HepG2 (cell line): ENCODE results near the gene PCYT2. TPM values are rescaled to one million over a fixed set of nuclear protein-coding genes. Genes with fewer than 3 reads are reported as not detected.

Source experiments
- AHR ChIP-seq: IDR thresholded peaks from 2 replicates; pipeline ENCODE4 v1.6.1; 2018; ENCODE audit warnings: missing genetic modification reagents, missing compliant biosample characterization
- CAMTA2 ChIP-seq: sonication (generic); formaldehyde crosslinking; IDR thresholded peaks from 2 replicates; pipeline ENCODE4 v1.4.0; 2020; ENCODE audit warnings: mild to moderate bottlenecking, missing genetic modification reagents, borderline replicate concordance
- EEA1 ChIP-seq: sonication (generic); formaldehyde crosslinking; IDR thresholded peaks from 2 replicates; pipeline ENCODE4 v1.5.1; 2020; ENCODE audit warnings: mild to moderate bottlenecking, missing genetic modification reagents, borderline replicate concordance
- ETV6 ChIP-seq: sonication (generic); formaldehyde crosslinking; conservative IDR thresholded peaks from 2 replicates; pipeline ENCODE4 v1.4.0; 2020; ENCODE audit warnings: missing genetic modification reagents
- ISX ChIP-seq: sonication (generic); formaldehyde crosslinking; conservative IDR thresholded peaks from 2 replicates; pipeline ENCODE4 v1.5.0; 2020; ENCODE audit warnings: missing genetic modification reagents
- MAZ ChIP-seq, 2 experiments: sonication (generic) in 1 of 2; formaldehyde crosslinking in 1 of 2; IDR thresholded peaks; 2 replicates each; pipeline versions ENCODE4 v1.5.0 to v1.6.1; 2012 to 2020; ENCODE audit warnings: low read depth in 2 of 2, mild to moderate bottlenecking in 2 of 2, borderline replicate concordance in 1 of 2, improper control_type of control experiment in 1 of 2, low read length in 1 of 2, missing genetic modification reagents in 1 of 2, moderate library complexity in 1 of 2
- MIER3 ChIP-seq: IDR thresholded peaks from 2 replicates; pipeline ENCODE4 v1.6.1; 2016; ENCODE audit warnings: missing compliant biosample characterization, borderline replicate concordance
- MZF1 ChIP-seq: sonication (generic); formaldehyde crosslinking; IDR thresholded peaks from 2 replicates; pipeline ENCODE4 v1.8.1; 2023; ENCODE audit warnings: mild to moderate bottlenecking, missing genetic modification reagents, borderline replicate concordance
- NR3C1 ChIP-seq: sonication (generic); formaldehyde crosslinking; IDR thresholded peaks from 2 replicates; pipeline ENCODE4 v1.4.0; 2020; ENCODE audit warnings: missing genetic modification reagents
- POGK ChIP-seq: sonication (generic); formaldehyde crosslinking; conservative IDR thresholded peaks from 2 replicates; pipeline ENCODE4 v1.8.0; 2022; ENCODE audit warnings: mild to moderate bottlenecking, moderate library complexity, missing genetic modification reagents
- SOX6 ChIP-seq, 2 experiments: fragments of 450-650 bp in 1 of 2; sonication (generic) in 1 of 2; formaldehyde crosslinking in 1 of 2; IDR thresholded peaks; 2 replicates each; pipeline versions ENCODE4 v1.4.0 to v1.6.1; 2017 to 2020; ENCODE audit warnings: antibody characterized with exemption in 1 of 2, mild to moderate bottlenecking in 1 of 2, missing genetic modification reagents in 1 of 2
- TBX3 ChIP-seq: fragments of 450-650 bp; IDR thresholded peaks from 2 replicates; pipeline ENCODE4 v1.6.1; 2017; ENCODE audit warnings: antibody characterized with exemption, mild to moderate bottlenecking, inconsistent platforms, borderline replicate concordance
- TEF ChIP-seq: sonication (generic); formaldehyde crosslinking; IDR thresholded peaks from 2 replicates; pipeline ENCODE4 v1.5.0; 2020; ENCODE audit warnings: missing genetic modification reagents
- ZIK1 ChIP-seq: sonication (generic); formaldehyde crosslinking; IDR thresholded peaks from 2 replicates; pipeline ENCODE4 v1.5.0; 2020; ENCODE audit warnings: mild to moderate bottlenecking, low read depth, missing genetic modification reagents, borderline replicate concordance
- ZMYM4 ChIP-seq: sonication (generic); formaldehyde crosslinking; IDR thresholded peaks from 2 replicates; pipeline ENCODE4 v1.8.1; 2023; ENCODE audit warnings: mild to moderate bottlenecking, missing genetic modification reagents
- ZNF331 ChIP-seq: sonication (generic); formaldehyde crosslinking; IDR thresholded peaks from 2 replicates; pipeline ENCODE4 v1.4.0; 2020; ENCODE audit warnings: missing genetic modification reagents
- ZNF33B ChIP-seq: sonication (generic); formaldehyde crosslinking; IDR thresholded peaks from 2 replicates; pipeline ENCODE4 v1.5.1; 2020; ENCODE audit warnings: mild to moderate bottlenecking, missing genetic modification reagents
- ZNF501 ChIP-seq: sonication (generic); formaldehyde crosslinking; IDR thresholded peaks from 2 replicates; pipeline ENCODE4 v1.5.1; 2020; ENCODE audit warnings: mild to moderate bottlenecking, moderate library complexity, missing genetic modification reagents
- ZNF678 ChIP-seq: sonication (generic); formaldehyde crosslinking; IDR thresholded peaks from 2 replicates; pipeline ENCODE4 v1.4.0; 2020; ENCODE audit warnings: mild to moderate bottlenecking, missing genetic modification reagents
- ZNF773 ChIP-seq: sonication (generic); formaldehyde crosslinking; IDR thresholded peaks from 2 replicates; pipeline ENCODE4 v1.4.0; 2020; ENCODE audit warnings: missing genetic modification reagents, borderline replicate concordance
- ZNF891 ChIP-seq: sonication (generic); formaldehyde crosslinking; IDR thresholded peaks from 2 replicates; pipeline ENCODE4 v1.5.0; 2020; ENCODE audit warnings: mild to moderate bottlenecking, missing genetic modification reagents
- polyA plus RNA-seq, 8 experiments: library from polyadenylated mRNA; depleted of rRNA in 3 of 8; stranded (reverse) in 7 of 8; unstranded in 1 of 8; fragments of >200 nt; fragmentation: Illumina TruSeq in 4 of 8; extraction: Trizol in 4 of 8; gene quantifications; 2 replicates each; pipeline versions ENCODE4 v1.2.1 to v1.2.3, GENCODE V29; 2011 to 2016; ENCODE audit warnings: low read depth in 4 of 8, missing spikeins in 1 of 8, mixed read lengths in 1 of 8; ENCODE audit not compliant: insufficient read depth in 1 of 8
- total RNA-seq, 5 experiments: library from RNA; depleted of rRNA; stranded (reverse); fragments of >200 nt; fragmentation: Illumina TruSeq; extraction: Trizol; gene quantifications; 2 replicates each; pipeline ENCODE4 v1.2.3, GENCODE V29; 2016; ENCODE audit warnings: low read depth in 1 of 5
- TF ChIP-seq, protein P1 (sequence below): sonication (generic); formaldehyde crosslinking; IDR thresholded peaks from 2 replicates; pipeline ENCODE4 v1.5.0; 2020; ENCODE audit warnings: mild to moderate bottlenecking, missing genetic modification reagents
- TF ChIP-seq, protein P2 (sequence below): sonication (generic); formaldehyde crosslinking; IDR thresholded peaks from 2 replicates; pipeline ENCODE4 v1.9.0; 2021; ENCODE audit warnings: missing genetic modification reagents, borderline replicate concordance

PCYT2 gene
- total and polyA plus RNA-seq, 2 of the 13 experiments (the other 11 are each of a cell fraction or from before 2014, with no cell fraction given) = 147 to 297 TPM

- TF ChIP-seq CAMTA2 (no peak), ZNF773 (CRISPR knock-in tag) (peak; percentile 31; the same call in 1 of the 2 replicates), TEF (CRISPR knock-in tag) (no peak), TBX3 (no peak), POGK (peak; percentile 33; the same call in 1 of the 2 replicates), ZIK1 (CRISPR knock-in tag) (no peak), ISX (CRISPR knock-in tag) (no peak; the same call in 1 of the 2 replicates), NR3C1 (no peak), AHR (CRISPR knock-in tag) (no peak), ZNF501 (no peak; the same call in 1 of the 2 replicates), ZNF891 (CRISPR knock-in tag) (peak; percentile 63), MIER3 (no peak), EEA1 (no peak), SOX6 (IDR thresholded peaks at IDR 0.05) (no peak), SOX6 (CRISPR knock-in tag; IDR thresholded peaks at IDR 0.05) (0 out of 2 replicates have a peak, but pooled peaks have one; percentile 12), ZMYM4 (CRISPR knock-in tag) (no peak), ZNF678 (CRISPR knock-in tag) (no peak), MAZ (IDR thresholded peaks at IDR 0.05; ENCODE audit: borderline replicate concordance, low read depth, low read length) (no peak), MAZ (CRISPR knock-in tag; IDR thresholded peaks at IDR 0.05; ENCODE audit: low read depth) (0 out of 2 replicates have a peak, but pooled peaks have one; percentile 18), MZF1 (CRISPR knock-in tag) (0 out of 2 replicates have a peak, but pooled peaks have one; percentile 94), ZNF331 (CRISPR knock-in tag) (no peak), ETV6 (CRISPR knock-in tag) (0 out of 2 replicates have a peak, but pooled peaks have one; percentile 36), ZNF33B (CRISPR knock-in tag) (no peak)
- TF ChIP-seq, protein P1, sequence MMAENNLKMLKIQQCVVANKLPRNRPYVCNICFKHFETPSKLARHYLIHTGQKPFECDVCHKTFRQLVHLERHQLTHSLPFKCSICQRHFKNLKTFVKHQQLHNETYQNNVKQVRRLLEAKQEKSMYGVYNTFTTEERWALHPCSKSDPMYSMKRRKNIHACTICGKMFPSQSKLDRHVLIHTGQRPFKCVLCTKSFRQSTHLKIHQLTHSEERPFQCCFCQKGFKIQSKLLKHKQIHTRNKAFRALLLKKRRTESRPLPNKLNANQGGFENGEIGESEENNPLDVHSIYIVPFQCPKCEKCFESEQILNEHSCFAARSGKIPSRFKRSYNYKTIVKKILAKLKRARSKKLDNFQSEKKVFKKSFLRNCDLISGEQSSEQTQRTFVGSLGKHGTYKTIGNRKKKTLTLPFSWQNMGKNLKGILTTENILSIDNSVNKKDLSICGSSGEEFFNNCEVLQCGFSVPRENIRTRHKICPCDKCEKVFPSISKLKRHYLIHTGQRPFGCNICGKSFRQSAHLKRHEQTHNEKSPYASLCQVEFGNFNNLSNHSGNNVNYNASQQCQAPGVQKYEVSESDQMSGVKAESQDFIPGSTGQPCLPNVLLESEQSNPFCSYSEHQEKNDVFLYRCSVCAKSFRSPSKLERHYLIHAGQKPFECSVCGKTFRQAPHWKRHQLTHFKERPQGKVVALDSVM (CRISPR knock-in tag) = no peak
- TF ChIP-seq, protein P2, sequence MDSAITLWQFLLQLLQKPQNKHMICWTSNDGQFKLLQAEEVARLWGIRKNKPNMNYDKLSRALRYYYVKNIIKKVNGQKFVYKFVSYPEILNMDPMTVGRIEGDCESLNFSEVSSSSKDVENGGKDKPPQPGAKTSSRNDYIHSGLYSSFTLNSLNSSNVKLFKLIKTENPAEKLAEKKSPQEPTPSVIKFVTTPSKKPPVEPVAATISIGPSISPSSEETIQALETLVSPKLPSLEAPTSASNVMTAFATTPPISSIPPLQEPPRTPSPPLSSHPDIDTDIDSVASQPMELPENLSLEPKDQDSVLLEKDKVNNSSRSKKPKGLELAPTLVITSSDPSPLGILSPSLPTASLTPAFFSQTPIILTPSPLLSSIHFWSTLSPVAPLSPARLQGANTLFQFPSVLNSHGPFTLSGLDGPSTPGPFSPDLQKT = no peak
Measured at GRCh38 chr17:81890447-81891302, 20.5 kb downstream of the PCYT2 start (continued).
